ENCODE data around the gene PHLPP2.

The PHLPP2 gene

DNA sequence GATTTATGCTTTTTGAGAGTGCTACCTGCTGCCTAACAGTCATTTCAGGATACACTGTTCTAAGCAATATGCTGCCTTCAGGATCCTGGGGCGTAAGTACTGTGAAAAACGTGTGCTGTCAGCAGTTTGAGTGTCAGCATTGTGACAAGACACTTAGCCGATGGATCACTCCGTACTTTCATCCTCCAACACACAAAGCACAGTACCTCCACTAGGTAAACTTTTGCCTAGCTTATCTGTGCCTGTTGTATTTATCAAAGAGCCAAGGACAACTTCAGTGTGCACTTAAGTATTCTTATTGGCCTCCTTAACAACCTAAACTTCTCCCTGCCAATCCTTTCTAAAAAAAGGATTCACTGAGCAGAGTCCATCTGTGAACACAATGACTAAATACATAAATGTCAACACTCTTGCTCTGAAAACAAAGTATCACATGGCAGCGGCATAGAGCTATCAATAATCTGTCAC lies 33.8 kb upstream of the PHLPP2 start:
- no peak for ATAC-seq (ENCODE audit: insufficient read depth, low read depth)
- H4K20me1 ChIP-seq (ENCODE audit: insufficient read depth, low read length) = no peaks in the 10 kb centered on the region
- no peaks in the 10 kb centered on the region for H3K79me2 ChIP-seq (ENCODE audit: insufficient read depth, low read length)
- H3K4me1 ChIP-seq (ENCODE audit: insufficient read depth, low read length) = no peaks in the 10 kb centered on the region
- TF ChIP-seq, protein P1, sequence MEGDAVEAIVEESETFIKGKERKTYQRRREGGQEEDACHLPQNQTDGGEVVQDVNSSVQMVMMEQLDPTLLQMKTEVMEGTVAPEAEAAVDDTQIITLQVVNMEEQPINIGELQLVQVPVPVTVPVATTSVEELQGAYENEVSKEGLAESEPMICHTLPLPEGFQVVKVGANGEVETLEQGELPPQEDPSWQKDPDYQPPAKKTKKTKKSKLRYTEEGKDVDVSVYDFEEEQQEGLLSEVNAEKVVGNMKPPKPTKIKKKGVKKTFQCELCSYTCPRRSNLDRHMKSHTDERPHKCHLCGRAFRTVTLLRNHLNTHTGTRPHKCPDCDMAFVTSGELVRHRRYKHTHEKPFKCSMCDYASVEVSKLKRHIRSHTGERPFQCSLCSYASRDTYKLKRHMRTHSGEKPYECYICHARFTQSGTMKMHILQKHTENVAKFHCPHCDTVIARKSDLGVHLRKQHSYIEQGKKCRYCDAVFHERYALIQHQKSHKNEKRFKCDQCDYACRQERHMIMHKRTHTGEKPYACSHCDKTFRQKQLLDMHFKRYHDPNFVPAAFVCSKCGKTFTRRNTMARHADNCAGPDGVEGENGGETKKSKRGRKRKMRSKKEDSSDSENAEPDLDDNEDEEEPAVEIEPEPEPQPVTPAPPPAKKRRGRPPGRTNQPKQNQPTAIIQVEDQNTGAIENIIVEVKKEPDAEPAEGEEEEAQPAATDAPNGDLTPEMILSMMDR (IDR thresholded peaks at IDR 0.05; ENCODE audit: borderline replicate concordance, extremely low read depth, low read length, poor library complexity, severe bottlenecking) = no peak
- no peak for TF ChIP-seq EZH2 (IDR thresholded peaks at IDR 0.05; ENCODE audit: borderline replicate concordance, low read depth, low read length, severe bottlenecking)
- H3K27me3 ChIP-seq (ENCODE audit: insufficient read depth, low read length, poor library complexity) = no peaks in the 10 kb centered on the region
- H3K9ac ChIP-seq (ENCODE audit: low read depth, low read length) = no peak overlapping the region
- H3K27ac ChIP-seq (ENCODE audit: low read length) = no peak overlapping the region
- H3K4me3 ChIP-seq (ENCODE audit: low read depth in 1 of 2, low read length in 2 of 2) = no peak overlapping the region
- H3K36me3 ChIP-seq (ENCODE audit: insufficient read depth, low read length) = peaks cover 83% of the 10 kb centered on the region
- DNase-seq = no peak
- no peak overlapping the region for H2AFZ ChIP-seq (ENCODE audit: low read depth, low read length)
- no peaks in the 10 kb centered on the region for H3K9me3 ChIP-seq (ENCODE audit: insufficient read depth, low read length, severe bottlenecking)
- H3K4me2 ChIP-seq (ENCODE audit: insufficient read depth, low read length) = no peak overlapping the region

DNA sequence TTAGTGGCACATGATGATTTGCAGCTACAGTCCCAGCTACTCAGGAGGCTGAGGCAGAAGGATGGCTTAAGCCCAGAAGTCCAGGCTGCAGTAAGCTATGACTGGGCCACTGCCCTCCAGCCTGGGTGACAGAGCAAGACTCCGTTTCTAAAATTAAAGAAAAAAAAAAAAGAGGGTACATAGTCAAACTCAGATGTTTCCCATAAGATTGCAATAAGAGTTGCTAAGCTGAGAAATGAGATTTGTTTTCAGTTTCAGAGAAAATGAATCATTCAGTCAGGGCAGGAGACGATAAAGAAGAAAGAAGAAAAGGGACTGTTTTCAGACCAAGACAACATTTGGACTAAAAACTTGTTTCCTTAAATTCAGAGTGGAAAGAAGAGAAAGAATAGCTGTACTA lies 30.2 kb upstream of the PHLPP2 start:
- no peak overlapping the region for H3K4me2 ChIP-seq (ENCODE audit: insufficient read depth, low read length)

DNA sequence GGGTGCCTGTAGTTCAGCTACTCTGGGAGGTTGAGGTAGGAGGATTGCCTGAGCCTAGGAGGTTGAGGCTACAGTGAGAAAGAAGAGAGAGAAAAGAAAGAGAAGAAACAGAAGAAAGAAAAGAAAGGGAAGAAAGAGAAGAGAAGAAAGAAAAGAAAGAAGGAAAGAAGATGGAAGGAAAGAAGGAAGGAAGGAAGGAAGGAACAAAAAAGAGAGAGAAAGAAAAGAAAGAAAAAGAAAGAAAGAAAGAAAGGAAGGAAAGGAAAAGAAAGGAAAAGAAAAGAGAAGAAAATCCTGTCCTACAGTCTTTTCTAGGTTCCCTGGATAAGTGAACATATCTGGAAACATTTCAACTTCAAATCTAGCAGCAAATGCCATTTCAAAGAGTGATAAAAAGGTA lies 29.6 kb upstream of the PHLPP2 start:
- H3K27me3 ChIP-seq (ENCODE audit: insufficient read depth, low read length, poor library complexity) = no peaks in the 10 kb centered on the region
- H3K27ac ChIP-seq (ENCODE audit: low read length) = no peak overlapping the region
- no peak overlapping the region for H2AFZ ChIP-seq (ENCODE audit: low read depth, low read length)
- TF ChIP-seq EZH2 (IDR thresholded peaks at IDR 0.05; ENCODE audit: borderline replicate concordance, low read depth, low read length, severe bottlenecking) = no peak
- TF ChIP-seq, protein P1 (IDR thresholded peaks at IDR 0.05; ENCODE audit: borderline replicate concordance, extremely low read depth, low read length, poor library complexity, severe bottlenecking) = no peak
- ATAC-seq (ENCODE audit: insufficient read depth, low read depth) = no peak
- no peak overlapping the region for H3K4me2 ChIP-seq (ENCODE audit: insufficient read depth, low read length)
- H3K79me2 ChIP-seq (ENCODE audit: insufficient read depth, low read length) = no peaks in the 10 kb centered on the region
- H3K9me3 ChIP-seq (ENCODE audit: insufficient read depth, low read length, severe bottlenecking) = no peaks in the 10 kb centered on the region
- no peak overlapping the region for H3K4me3 ChIP-seq (ENCODE audit: low read depth in 1 of 2, low read length in 2 of 2)
- H3K9ac ChIP-seq (ENCODE audit: low read depth, low read length) = no peak overlapping the region
- H3K4me1 ChIP-seq (ENCODE audit: insufficient read depth, low read length) = no peaks in the 10 kb centered on the region
- peaks cover 75% of the 10 kb centered on the region for H3K36me3 ChIP-seq (ENCODE audit: insufficient read depth, low read length)
- no peaks in the 10 kb centered on the region for H4K20me1 ChIP-seq (ENCODE audit: insufficient read depth, low read length)
- DNase-seq = no peak

More for the DNA sequence above, 30.2 kb upstream of the PHLPP2 start:
- Histone ChIP-seq H3K79me2 (ENCODE audit: insufficient read depth, low read length) (no peaks in the 10 kb centered on the region), H3K27ac (ENCODE audit: low read length) (no peak overlapping the region), H2AFZ (ENCODE audit: low read depth, low read length) (no peak overlapping the region), H4K20me1 (ENCODE audit: insufficient read depth, low read length) (no peaks in the 10 kb centered on the region), H3K27me3 (ENCODE audit: insufficient read depth, low read length, poor library complexity) (no peaks in the 10 kb centered on the region), H3K36me3 (ENCODE audit: insufficient read depth, low read length) (peaks cover 69% of the 10 kb centered on the region), H3K4me3 (ENCODE audit: low read depth in 1 of 2, low read length in 2 of 2) (no peak overlapping the region), H3K9me3 (ENCODE audit: insufficient read depth, low read length, severe bottlenecking) (no peaks in the 10 kb centered on the region), H3K9ac (ENCODE audit: low read depth, low read length) (no peak overlapping the region), H3K4me1 (ENCODE audit: insufficient read depth, low read length) (no peaks in the 10 kb centered on the region)
- TF ChIP-seq, protein P1 (IDR thresholded peaks at IDR 0.05; ENCODE audit: borderline replicate concordance, extremely low read depth, low read length, poor library complexity, severe bottlenecking) = no peak
- no peak for TF ChIP-seq EZH2 (IDR thresholded peaks at IDR 0.05; ENCODE audit: borderline replicate concordance, low read depth, low read length, severe bottlenecking)
- ATAC-seq (ENCODE audit: insufficient read depth, low read depth) = no peak
- no peak for DNase-seq

DNA sequence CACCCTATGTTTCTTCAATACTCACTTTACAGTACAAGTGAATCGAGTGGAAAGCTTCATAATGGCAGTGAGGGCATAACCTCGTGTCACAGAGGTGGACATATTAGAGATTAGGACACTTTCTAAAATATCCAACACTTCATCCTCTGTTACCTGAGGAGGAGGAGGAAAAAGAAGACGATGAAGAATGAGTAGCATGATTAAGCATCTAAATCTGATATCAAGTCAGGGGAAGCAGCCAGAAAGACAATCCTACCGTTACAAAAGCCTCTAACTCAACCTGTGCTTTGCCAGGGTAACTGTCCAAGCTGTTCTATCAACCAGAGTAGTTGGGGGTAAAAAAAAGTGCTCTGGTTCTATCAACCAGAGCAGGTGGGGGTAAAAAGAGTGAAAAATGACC lies 23.7 kb upstream of the PHLPP2 start:
- H3K9me3 ChIP-seq (ENCODE audit: insufficient read depth, low read length, severe bottlenecking) = no peaks in the 10 kb centered on the region
- no peak overlapping the region for H3K27ac ChIP-seq (ENCODE audit: low read length)
- TF ChIP-seq, protein P1 (IDR thresholded peaks at IDR 0.05; ENCODE audit: borderline replicate concordance, extremely low read depth, low read length, poor library complexity, severe bottlenecking) = no peak
- no peak for TF ChIP-seq EZH2 (IDR thresholded peaks at IDR 0.05; ENCODE audit: borderline replicate concordance, low read depth, low read length, severe bottlenecking)
- no peaks in the 10 kb centered on the region for H4K20me1 ChIP-seq (ENCODE audit: insufficient read depth, low read length)
- no peaks in the 10 kb centered on the region for H3K79me2 ChIP-seq (ENCODE audit: insufficient read depth, low read length)
- no peaks in the 10 kb centered on the region for H3K27me3 ChIP-seq (ENCODE audit: insufficient read depth, low read length, poor library complexity)
- H3K36me3 ChIP-seq (ENCODE audit: insufficient read depth, low read length) = peaks cover 76% of the 10 kb centered on the region
- no peak overlapping the region for H2AFZ ChIP-seq (ENCODE audit: low read depth, low read length)
- H3K4me3 ChIP-seq (ENCODE audit: low read depth in 1 of 2, low read length in 2 of 2) = no peak overlapping the region
- no peak overlapping the region for H3K4me2 ChIP-seq (ENCODE audit: insufficient read depth, low read length)
- no peak for ATAC-seq (ENCODE audit: insufficient read depth, low read depth)
- no peaks in the 10 kb centered on the region for H3K4me1 ChIP-seq (ENCODE audit: insufficient read depth, low read length)
- no peak for DNase-seq
- H3K9ac ChIP-seq (ENCODE audit: low read depth, low read length) = no peak overlapping the region

Measured in DND-41 (cell line).